Measurements from ENCODE around the gene NEK10.

NEK10 gene

GRCh38 chr3:27254896-27255295 is 114.3 kb downstream of the NEK10 start:
- FAIRE-seq (no peak), DNase-seq (ENCODE audit: insufficient read length, low spot score) (no peak)

DNA sequence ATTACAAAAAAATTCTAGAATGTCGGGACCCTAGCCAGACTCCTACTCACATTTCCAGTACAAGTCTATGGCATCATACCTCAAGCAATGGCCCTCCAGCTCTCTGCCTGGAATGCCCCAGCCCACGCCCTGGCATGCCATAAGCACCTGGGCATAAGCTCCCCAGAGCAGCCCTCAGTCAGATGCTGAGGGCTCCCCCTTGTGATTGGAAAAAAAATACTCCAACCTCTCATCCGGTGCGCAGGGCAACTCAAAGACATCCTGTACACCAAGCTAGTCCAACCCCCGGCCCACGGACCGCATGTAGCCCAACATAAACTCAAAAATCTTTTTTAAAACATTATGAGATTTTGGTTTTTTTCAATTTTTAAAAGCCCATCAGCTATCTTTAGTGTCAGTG is 115.4 kb downstream of the NEK10 start:
- FAIRE-seq (no peak), DNase-seq (ENCODE audit: insufficient read length, low spot score) (peak; percentile 45)

GRCh38 chr3:27253391-27253790 is 115.8 kb downstream of the NEK10 start:
- no peak for DNase-seq (ENCODE audit: insufficient read length, low spot score)
- no peak for FAIRE-seq

- FAIRE-seq = no peak
- no peak for DNase-seq (ENCODE audit: insufficient read length, low spot score)
Observed at GRCh38 chr3:27252646-27253045, 116.5 kb downstream of the NEK10 start.

DNA sequence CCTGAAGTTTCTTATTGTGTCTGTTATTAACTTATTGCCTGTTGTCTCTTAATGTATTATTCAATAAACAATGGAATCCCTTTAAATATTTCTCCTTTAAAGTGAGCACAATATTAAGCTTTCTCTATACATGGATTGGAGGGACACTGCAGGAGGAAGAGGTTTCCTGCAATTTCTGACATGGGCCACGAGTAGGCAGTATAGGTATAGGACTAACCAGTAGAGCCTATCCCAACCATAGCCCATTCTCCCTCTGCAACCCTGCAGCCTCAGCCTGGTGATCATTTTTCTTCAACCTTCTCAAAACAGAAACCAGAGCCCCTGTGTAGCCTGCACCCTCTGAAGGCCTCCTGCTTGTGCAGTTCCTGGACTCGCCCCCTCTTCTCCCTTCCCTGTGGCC is 124.8 kb downstream of the NEK10 start:
- FAIRE-seq = no peak

DNA sequence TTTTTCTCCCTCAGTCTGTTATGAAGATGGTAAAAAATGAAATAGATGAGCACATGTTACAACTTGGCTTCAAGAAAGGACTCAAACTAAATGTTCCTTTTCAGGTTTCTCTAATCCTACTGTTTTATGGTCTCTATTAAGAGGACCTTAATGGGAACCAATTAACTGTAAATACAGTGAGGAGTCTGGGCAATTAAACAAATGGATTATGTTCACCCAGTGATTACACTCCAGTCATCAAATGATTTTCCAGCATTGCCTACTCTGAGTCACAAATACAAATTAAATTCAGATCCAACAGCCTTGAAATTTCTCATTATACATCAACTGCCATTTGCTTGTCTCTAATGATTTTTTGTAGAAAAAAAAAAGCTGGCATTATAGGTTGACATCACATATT is 129.2 kb downstream of the NEK10 start:
- DNase-seq (ENCODE audit: insufficient read length, low spot score) = no peak
- FAIRE-seq = no peak

More for the DNA sequence above, 124.8 kb downstream of the NEK10 start:
- DNase-seq (ENCODE audit: insufficient read length, low spot score) = no peak

GRCh38 chr3:27228805-27229204 is 140.4 kb downstream of the NEK10 start:
- DNase-seq (ENCODE audit: insufficient read length, low spot score) (no peak), FAIRE-seq (no peak)

DNA sequence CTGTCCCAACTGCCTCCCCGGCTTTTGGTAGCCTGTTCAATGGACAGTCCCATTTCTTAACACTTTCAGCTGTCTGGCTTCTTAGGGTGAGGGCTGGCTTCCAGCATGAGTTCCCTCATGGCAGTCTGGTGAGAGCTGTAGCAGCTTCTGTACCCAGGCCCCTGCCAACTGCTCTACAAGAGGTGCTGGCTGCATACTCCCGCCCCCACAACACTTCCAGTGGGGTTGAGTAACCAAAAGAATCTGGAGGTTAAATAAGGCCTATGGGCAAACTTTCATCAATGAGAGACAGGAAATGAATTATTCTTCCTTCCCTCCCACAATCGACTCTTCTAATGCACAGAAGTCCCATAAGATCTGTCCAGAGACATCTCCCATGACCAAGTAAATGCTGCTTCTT is 145.0 kb downstream of the NEK10 start:
- peak; percentile 14 for DNase-seq (ENCODE audit: insufficient read length, low spot score)
- no peak for FAIRE-seq

DNA sequence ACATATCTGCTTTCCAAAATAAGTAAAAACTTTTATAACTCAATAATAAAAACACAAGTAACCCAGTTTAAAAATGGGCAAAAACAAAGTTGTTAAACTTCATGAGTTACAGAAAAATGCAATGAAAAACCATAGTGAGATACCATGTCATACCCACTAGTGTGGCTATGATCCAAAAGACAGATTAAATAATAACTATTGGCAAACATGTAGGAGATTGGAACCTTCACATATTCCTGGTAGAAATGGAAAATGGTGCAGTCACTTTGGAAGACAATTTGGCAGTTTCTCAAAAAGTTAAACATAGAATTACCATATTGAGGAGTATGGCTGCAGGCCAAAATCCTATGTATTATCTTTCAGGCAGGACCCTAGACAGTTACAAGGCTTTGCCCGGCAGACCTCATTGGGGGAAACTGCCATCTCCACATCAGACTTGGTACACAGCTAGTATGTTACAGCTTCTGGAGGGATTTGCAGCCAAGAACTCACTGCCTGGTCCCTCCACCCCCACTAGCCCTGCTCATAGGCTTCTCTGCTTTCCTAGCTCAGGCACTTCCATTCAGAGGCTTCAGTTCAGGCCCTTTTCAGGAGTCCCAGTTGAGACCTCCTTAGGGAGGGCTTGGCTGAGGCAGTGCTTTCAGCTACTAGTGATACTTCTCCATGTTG is 147.8 kb downstream of the NEK10 start:
- no peak for FAIRE-seq
- no peak for DNase-seq (ENCODE audit: insufficient read length, low spot score)

- FAIRE-seq = no peak
- no peak for DNase-seq (ENCODE audit: insufficient read length, low spot score)
Observed at GRCh38 chr3:27220166-27220565, 149.0 kb downstream of the NEK10 start.

- FAIRE-seq (no peak), DNase-seq (ENCODE audit: insufficient read length, low spot score) (no peak)
Observed at GRCh38 chr3:27219127-27219845, 149.9 kb downstream of the NEK10 start.

GRCh38 chr3:27216955-27217552 is 152.1 kb downstream of the NEK10 start:
- FAIRE-seq (no peak), DNase-seq (ENCODE audit: insufficient read length, low spot score) (peak; percentile 22)

GRCh38 chr3:27216295-27216855 is 152.8 kb downstream of the NEK10 start:
- no peak for DNase-seq (ENCODE audit: insufficient read length, low spot score)
- no peak for FAIRE-seq

GRCh38 chr3:27213450-27213849 is 155.7 kb downstream of the NEK10 start:
- FAIRE-seq = no peak
- DNase-seq (ENCODE audit: insufficient read length, low spot score) = no peak

DNA sequence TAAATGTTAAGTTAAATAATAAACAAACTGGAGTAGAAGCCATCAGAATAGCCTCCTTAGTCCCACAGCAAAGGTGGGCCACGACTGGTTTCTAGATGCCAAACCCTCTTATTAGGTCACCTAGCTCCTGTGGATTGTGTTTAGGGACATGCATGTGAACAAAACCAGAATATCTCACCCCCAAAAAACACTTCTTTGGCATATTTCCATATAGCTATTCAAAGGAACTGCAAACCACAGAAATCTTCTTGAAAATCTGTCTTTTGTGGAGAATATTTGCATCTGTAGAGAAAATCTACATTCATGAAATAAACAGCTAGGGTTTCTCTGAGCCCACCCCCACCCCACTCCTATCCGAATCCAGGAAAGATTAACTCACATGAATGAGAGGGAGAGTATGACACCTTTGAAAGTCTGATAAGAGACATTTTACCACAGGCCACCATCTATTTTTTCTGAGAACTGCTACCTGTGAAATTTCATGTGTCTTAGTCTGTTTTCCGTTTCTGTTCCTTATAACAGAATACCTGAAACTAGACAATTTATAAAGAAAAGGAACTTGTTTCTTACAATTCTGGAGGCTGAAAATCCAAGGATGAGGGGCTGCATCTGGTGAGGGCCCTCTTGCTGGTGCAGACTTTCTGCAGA is 159.4 kb downstream of the NEK10 start:
- no peak for DNase-seq (ENCODE audit: insufficient read length, low spot score)
- FAIRE-seq = no peak

DNA sequence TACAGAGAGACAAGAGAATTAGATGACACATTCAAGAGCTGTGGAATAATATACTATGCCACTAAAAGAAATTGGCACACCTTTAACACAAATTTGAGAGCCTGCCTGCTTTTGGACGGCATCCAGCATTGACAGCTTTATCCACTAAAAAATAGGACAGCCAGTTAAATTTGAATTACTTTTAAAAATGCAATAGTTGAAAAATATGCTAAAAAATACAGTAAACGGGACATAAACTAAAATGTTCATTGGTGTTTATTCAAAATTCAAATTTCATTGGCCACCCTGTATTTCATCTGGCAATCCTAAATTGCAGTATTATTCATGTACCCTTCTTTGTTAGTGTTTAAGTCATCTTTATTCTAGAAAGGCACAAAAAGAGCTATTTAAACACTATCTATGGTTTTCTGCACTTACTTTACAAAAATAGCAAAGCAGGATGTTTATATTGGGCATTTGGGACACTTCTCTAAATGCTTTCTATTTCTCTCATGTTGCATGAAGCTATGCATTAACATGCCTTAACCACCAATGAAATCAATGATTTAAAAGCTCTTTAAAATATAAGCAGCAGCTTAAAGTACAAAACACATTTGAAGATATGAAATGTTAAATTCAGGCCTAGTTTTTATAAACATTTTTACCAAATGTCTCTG is 160.1 kb downstream of the NEK10 start:
- DNase-seq (ENCODE audit: insufficient read length, low spot score) (no peak), FAIRE-seq (no peak)

DNA sequence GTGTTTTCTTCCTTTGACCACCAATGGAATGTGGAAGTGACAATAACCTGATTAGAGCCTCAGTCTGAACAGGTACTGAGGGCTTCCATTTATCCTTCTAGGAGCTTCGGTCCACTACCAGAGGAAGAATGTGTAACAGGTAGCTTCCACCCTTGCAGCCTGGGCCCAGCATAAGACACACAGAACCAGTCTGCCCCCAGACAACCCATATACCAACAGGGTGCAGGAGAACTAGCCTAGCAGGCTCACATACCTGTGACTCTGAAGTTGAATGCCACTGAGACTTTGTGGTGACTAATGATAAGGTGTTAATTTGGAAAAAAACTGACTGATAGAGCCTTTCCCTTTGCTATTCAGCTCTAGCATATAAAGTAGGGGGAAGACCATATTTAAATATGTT is 166.2 kb downstream of the NEK10 start:
- FAIRE-seq (no peak), DNase-seq (ENCODE audit: insufficient read length, low spot score) (no peak)

DNA sequence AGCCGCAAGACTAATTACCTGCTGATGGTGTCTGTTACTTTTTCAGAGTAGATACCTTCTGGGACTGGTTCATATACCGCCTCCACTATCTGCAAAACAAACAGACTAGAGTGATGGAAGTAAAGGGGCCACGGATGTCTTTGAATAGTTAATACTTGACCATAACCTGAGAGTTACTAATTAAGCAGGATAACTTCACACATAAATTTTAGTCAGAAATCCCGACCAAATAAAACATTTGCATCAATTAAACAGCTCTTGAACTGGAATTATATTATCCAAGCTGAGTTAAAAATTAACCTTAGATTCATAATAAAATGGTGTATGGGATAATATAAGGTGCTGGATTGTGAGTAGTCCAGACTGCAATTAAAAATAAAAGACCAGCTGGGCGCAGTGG is 167.7 kb downstream of the NEK10 start:
- DNase-seq (ENCODE audit: insufficient read length, low spot score) (no peak), FAIRE-seq (no peak)

DNA sequence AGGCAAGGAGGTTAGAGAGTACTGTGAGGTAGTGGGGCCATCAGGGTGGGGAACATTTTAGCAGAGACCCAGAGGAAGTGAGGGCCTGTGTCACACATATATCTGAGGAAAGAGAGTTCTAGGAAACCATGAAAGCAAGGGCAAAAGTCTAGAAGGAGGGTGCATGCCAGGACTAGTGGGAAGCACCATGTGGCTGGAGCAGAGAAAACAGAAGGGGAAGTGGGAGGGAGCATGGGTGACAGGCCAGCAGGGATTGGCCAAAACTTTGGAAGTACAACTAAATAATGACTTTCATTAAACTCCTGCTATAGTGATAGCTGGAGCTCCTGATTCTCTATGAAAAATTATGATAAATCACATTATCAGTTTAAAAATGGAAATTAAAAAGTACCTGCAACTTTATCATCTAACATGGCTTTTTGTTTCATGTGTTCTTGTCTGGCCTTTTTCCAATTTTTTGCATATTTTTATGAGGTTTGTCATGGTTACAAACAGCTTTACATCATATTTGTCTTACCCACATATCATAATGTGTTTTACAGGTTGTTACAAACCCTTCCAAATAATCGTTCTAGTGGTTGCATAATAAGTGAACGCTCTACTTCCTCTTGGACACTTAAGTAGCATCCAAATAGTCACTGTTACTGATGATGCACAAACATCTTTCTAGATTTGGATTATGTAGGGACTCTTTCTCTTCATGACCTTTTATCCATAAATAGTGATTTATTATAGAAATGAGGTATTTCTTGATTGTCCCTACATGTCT is 168.3 kb downstream of the NEK10 start:
- FAIRE-seq (no peak), DNase-seq (ENCODE audit: insufficient read length, low spot score) (no peak)

DNA sequence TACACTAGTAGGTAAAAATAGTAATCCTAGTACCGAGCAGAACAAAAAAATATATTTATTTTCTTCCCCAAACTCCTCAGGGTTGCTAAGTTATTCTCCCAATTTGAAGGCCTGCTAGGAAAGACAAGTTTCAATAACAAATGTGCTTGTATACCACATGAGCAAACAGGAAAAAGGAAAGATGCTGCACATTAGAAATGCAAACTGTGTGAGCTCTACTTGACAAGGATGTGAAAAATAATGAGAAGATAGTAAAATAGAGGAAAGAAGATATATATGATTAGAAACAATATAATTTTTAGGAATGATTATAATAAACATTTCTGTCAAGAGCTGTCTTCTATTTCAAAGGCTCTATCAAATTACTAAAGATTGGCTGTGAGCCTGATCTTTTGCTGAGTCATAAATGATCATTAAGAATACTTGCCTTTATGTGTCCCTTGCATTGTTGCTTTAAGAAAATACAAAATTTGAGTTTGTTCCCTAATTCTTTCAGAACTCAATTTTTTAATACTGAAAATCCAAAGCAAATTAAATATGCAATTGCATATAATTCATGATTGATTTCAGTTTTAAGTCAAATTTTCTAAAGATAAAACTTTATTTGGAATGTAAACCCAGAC is 174.2 kb downstream of the NEK10 start:
- no peak for DNase-seq (ENCODE audit: insufficient read length, low spot score)
- FAIRE-seq = no peak

Data from HTR-8/SVneo (cell line).